HepG2 (cell line): ENCODE results near the gene ANKRD40. TPM values are rescaled to one million over a fixed set of nuclear protein-coding genes. Genes with fewer than 3 reads are reported as not detected.

Experiments used
- CBFB ChIP-seq: sonication (generic); formaldehyde crosslinking; IDR thresholded peaks from 2 replicates; pipeline ENCODE4 v1.4.0; 2020; ENCODE audit warnings: missing genetic modification reagents
- CEBPG ChIP-seq: IDR thresholded peaks from 2 replicates; pipeline ENCODE4 v1.6.1; 2016
- GATAD2A ChIP-seq: IDR thresholded peaks from 2 replicates; pipeline ENCODE4 v1.6.1; 2016
- GZF1 ChIP-seq: sonication (generic); formaldehyde crosslinking; IDR thresholded peaks from 2 replicates; pipeline ENCODE4 v1.5.1; 2020; ENCODE audit warnings: mild to moderate bottlenecking, missing genetic modification reagents
- KLF16 ChIP-seq, 2 experiments: sonication (generic) in 1 of 2; formaldehyde crosslinking in 1 of 2; IDR thresholded peaks; 2 replicates each; pipeline versions ENCODE4 v1.6.1 to v1.8.0; 2016 to 2023; ENCODE audit warnings: missing genetic modification reagents in 2 of 2, missing compliant biosample characterization in 1 of 2
- MLLT10 ChIP-seq: sonication (generic); formaldehyde crosslinking; IDR thresholded peaks from 2 replicates; pipeline ENCODE4 v1.4.0; 2020; ENCODE audit warnings: missing genetic modification reagents
- NFRKB ChIP-seq: fragments of 450-650 bp; IDR thresholded peaks from 2 replicates; pipeline ENCODE4 v1.6.1; 2017
- PAX8 ChIP-seq: sonication (generic); formaldehyde crosslinking; IDR thresholded peaks from 2 replicates; pipeline ENCODE4 v1.8.0; 2022; ENCODE audit warnings: mild to moderate bottlenecking, missing genetic modification reagents, borderline replicate concordance
- TGIF2 ChIP-seq: IDR thresholded peaks from 2 replicates; pipeline ENCODE4 v1.6.1; 2016; ENCODE audit warnings: control low read depth, missing compliant biosample characterization
- XBP1 ChIP-seq: sonication (generic); formaldehyde crosslinking; IDR thresholded peaks from 2 replicates; pipeline ENCODE4 v1.5.0; 2020; ENCODE audit warnings: missing genetic modification reagents
- ZNF207 ChIP-seq: fragments of 450-650 bp; IDR thresholded peaks from 2 replicates; pipeline ENCODE4 v1.6.1; 2016; ENCODE audit warnings: antibody characterized with exemption, borderline replicate concordance
- ZNF326 ChIP-seq: sonication (generic); formaldehyde crosslinking; IDR thresholded peaks from 2 replicates; pipeline ENCODE4 v1.4.0; 2020; ENCODE audit warnings: missing genetic modification reagents, borderline replicate concordance
- ZNF460 ChIP-seq: sonication (generic); formaldehyde crosslinking; IDR thresholded peaks from 2 replicates; pipeline ENCODE4 v1.5.1; 2020; ENCODE audit warnings: missing genetic modification reagents, mild to moderate bottlenecking, borderline replicate concordance
- ZNF629 ChIP-seq: sonication (generic); formaldehyde crosslinking; conservative IDR thresholded peaks from 2 replicates; pipeline ENCODE4 v1.5.0; 2020; ENCODE audit warnings: missing genetic modification reagents
- ZNF674 ChIP-seq: sonication (generic); formaldehyde crosslinking; IDR thresholded peaks from 2 replicates; pipeline ENCODE4 v1.5.0; 2020; ENCODE audit warnings: low read depth, mild to moderate bottlenecking, missing genetic modification reagents
- ZNF747 ChIP-seq: sonication (generic); formaldehyde crosslinking; IDR thresholded peaks from 2 replicates; pipeline ENCODE4 v1.8.1; 2023; ENCODE audit warnings: missing genetic modification reagents, mild to moderate bottlenecking, borderline replicate concordance
- polyA plus RNA-seq, 8 experiments: library from polyadenylated mRNA; depleted of rRNA in 3 of 8; stranded (reverse) in 7 of 8; unstranded in 1 of 8; fragments of >200 nt; fragmentation: Illumina TruSeq in 4 of 8; extraction: Trizol in 4 of 8; gene quantifications; 2 replicates each; pipeline versions ENCODE4 v1.2.1 to v1.2.3, GENCODE V29; 2011 to 2016; ENCODE audit warnings: low read depth in 4 of 8, missing spikeins in 1 of 8, mixed read lengths in 1 of 8; ENCODE audit not compliant: insufficient read depth in 1 of 8
- total RNA-seq, 5 experiments: library from RNA; depleted of rRNA; stranded (reverse); fragments of >200 nt; fragmentation: Illumina TruSeq; extraction: Trizol; gene quantifications; 2 replicates each; pipeline ENCODE4 v1.2.3, GENCODE V29; 2016; ENCODE audit warnings: low read depth in 1 of 5
- TF ChIP-seq, protein P1 (sequence below): IDR thresholded peaks from 2 replicates; pipeline ENCODE4 v1.6.1; 2016; ENCODE audit warnings: control low read depth
- TF ChIP-seq, protein P2 (sequence below): fragments of 450-650 bp; IDR thresholded peaks from 2 replicates; pipeline ENCODE4 v1.6.1; 2016
- TF ChIP-seq, protein P3 (sequence below): IDR thresholded peaks from 2 replicates; pipeline ENCODE4 v1.6.1; 2016; ENCODE audit warnings: mild to moderate bottlenecking, missing biosample characterization, missing genetic modification reagents
- TF ChIP-seq, protein P4 (sequence below): sonication (generic); formaldehyde crosslinking; IDR thresholded peaks from 2 replicates; pipeline ENCODE4 v1.4.0; 2020; ENCODE audit warnings: mild to moderate bottlenecking, missing genetic modification reagents
- TF ChIP-seq, protein P5 (sequence below): IDR thresholded peaks from 2 replicates; pipeline ENCODE4 v1.6.1; 2016
- TF ChIP-seq, protein P6 (sequence below), 2 experiments: sonication (generic) in 1 of 2; formaldehyde crosslinking in 1 of 2; IDR thresholded peaks; 2 replicates each; pipeline versions ENCODE4 v1.4.0 to v1.6.1; 2018 to 2020; ENCODE audit warnings: missing genetic modification reagents in 2 of 2, borderline replicate concordance in 1 of 2, low read depth in 1 of 2, mild to moderate bottlenecking in 1 of 2, missing biosample characterization in 1 of 2
- TF ChIP-seq, protein P7 (sequence below): sonication (generic); formaldehyde crosslinking; IDR thresholded peaks from 2 replicates; pipeline ENCODE4 v1.4.0; 2020; ENCODE audit warnings: mild to moderate bottlenecking, missing genetic modification reagents

ANKRD40 gene
- total and polyA plus RNA-seq, 2 of the 13 experiments (the other 11 are each of a cell fraction or from before 2014, with no cell fraction given), result 35.0 to 46.4 TPM

DNA sequence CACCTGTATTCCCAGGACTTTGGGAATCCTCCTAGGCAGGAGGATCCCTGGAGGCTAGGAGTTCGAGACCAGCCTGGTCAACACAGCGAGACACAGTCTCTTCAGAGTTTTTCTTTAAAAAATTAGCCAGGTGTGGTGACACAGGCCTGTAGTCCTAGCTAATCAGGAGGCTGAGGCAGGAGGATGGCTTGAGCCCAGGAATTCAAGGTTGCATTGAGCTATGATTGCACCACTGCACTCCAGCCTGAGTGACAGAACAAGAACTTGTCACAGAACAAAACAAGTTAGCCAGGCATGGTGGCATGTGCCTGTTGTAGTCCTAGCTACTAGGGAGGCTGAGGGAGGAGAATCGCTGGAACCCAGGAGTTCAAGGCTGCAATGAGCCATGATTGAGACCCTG lies 24.8 kb downstream of the ANKRD40 start (continued):
- TF ChIP-seq, protein P1, sequence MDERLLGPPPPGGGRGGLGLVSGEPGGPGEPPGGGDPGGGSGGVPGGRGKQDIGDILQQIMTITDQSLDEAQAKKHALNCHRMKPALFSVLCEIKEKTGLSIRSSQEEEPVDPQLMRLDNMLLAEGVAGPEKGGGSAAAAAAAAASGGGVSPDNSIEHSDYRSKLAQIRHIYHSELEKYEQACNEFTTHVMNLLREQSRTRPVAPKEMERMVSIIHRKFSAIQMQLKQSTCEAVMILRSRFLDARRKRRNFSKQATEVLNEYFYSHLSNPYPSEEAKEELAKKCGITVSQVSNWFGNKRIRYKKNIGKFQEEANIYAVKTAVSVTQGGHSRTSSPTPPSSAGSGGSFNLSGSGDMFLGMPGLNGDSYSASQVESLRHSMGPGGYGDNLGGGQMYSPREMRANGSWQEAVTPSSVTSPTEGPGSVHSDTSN (CRISPR knock-in tag), result peak; percentile 37; the same call in 1 of the 2 replicates
- TF ChIP-seq, protein P2, sequence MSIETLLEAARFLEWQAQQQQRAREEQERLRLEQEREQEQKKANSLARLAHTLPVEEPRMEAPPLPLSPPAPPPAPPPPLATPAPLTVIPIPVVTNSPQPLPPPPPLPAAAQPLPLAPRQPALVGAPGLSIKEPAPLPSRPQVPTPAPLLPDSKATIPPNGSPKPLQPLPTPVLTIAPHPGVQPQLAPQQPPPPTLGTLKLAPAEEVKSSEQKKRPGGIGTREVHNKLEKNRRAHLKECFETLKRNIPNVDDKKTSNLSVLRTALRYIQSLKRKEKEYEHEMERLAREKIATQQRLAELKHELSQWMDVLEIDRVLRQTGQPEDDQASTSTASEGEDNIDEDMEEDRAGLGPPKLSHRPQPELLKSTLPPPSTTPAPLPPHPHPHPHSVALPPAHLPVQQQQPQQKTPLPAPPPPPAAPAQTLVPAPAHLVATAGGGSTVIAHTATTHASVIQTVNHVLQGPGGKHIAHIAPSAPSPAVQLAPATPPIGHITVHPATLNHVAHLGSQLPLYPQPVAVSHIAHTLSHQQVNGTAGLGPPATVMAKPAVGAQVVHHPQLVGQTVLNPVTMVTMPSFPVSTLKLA, result no peak
- TF ChIP-seq, protein P3, sequence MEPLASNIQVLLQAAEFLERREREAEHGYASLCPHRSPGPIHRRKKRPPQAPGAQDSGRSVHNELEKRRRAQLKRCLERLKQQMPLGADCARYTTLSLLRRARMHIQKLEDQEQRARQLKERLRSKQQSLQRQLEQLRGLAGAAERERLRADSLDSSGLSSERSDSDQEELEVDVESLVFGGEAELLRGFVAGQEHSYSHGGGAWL (CRISPR knock-in tag), result no peak
- TF ChIP-seq, protein P4, sequence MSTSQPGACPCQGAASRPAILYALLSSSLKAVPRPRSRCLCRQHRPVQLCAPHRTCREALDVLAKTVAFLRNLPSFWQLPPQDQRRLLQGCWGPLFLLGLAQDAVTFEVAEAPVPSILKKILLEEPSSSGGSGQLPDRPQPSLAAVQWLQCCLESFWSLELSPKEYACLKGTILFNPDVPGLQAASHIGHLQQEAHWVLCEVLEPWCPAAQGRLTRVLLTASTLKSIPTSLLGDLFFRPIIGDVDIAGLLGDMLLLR (CRISPR knock-in tag), result no peak
- TF ChIP-seq GATAD2A (CRISPR knock-in tag) (0 out of 2 replicates have a peak, but pooled peaks have one; percentile 35), PAX8 (no peak), ZNF460 (CRISPR knock-in tag) (0 out of 2 replicates have a peak, but pooled peaks have one; percentile 25), ZNF207 (no peak), NFRKB (no peak), CEBPG (peak; percentile 75), GZF1 (no peak), ZNF674 (CRISPR knock-in tag) (no peak), TGIF2 (CRISPR knock-in tag) (no peak), MLLT10 (CRISPR knock-in tag) (no peak), CBFB (CRISPR knock-in tag) (no peak), KLF16 (CRISPR knock-in tag; IDR thresholded peaks at IDR 0.05) (no peak), ZNF629 (CRISPR knock-in tag) (no peak), XBP1 (CRISPR knock-in tag) (no peak), ZNF747 (CRISPR knock-in tag) (no peak), ZNF326 (CRISPR knock-in tag) (no peak)
- TF ChIP-seq, protein P5, sequence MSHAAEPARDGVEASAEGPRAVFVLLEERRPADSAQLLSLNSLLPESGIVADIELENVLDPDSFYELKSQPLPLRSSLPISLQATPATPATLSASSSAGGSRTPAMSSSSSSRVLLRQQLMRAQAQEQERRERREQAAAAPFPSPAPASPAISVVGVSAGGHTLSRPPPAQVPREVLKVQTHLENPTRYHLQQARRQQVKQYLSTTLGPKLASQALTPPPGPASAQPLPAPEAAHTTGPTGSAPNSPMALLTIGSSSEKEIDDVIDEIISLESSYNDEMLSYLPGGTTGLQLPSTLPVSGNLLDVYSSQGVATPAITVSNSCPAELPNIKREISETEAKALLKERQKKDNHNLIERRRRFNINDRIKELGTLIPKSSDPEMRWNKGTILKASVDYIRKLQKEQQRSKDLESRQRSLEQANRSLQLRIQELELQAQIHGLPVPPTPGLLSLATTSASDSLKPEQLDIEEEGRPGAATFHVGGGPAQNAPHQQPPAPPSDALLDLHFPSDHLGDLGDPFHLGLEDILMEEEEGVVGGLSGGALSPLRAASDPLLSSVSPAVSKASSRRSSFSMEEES (CRISPR knock-in tag), result 0 out of 2 replicates have a peak, but pooled peaks have one; percentile 1
- TF ChIP-seq, protein P6, sequence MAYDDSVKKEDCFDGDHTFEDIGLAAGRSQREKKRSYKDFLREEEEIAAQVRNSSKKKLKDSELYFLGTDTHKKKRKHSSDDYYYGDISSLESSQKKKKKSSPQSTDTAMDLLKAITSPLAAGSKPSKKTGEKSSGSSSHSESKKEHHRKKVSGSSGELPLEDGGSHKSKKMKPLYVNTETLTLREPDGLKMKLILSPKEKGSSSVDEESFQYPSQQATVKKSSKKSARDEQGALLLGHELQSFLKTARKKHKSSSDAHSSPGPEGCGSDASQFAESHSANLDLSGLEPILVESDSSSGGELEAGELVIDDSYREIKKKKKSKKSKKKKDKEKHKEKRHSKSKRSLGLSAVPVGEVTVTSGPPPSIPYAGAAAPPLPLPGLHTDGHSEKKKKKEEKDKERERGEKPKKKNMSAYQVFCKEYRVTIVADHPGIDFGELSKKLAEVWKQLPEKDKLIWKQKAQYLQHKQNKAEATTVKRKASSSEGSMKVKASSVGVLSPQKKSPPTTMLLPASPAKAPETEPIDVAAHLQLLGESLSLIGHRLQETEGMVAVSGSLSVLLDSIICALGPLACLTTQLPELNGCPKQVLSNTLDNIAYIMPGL (CRISPR knock-in tag; IDR thresholded peaks at IDR 0.05; ENCODE audit: borderline replicate concordance in 1 of 2, low read depth in 1 of 2), result no peak
- TF ChIP-seq, protein P7, sequence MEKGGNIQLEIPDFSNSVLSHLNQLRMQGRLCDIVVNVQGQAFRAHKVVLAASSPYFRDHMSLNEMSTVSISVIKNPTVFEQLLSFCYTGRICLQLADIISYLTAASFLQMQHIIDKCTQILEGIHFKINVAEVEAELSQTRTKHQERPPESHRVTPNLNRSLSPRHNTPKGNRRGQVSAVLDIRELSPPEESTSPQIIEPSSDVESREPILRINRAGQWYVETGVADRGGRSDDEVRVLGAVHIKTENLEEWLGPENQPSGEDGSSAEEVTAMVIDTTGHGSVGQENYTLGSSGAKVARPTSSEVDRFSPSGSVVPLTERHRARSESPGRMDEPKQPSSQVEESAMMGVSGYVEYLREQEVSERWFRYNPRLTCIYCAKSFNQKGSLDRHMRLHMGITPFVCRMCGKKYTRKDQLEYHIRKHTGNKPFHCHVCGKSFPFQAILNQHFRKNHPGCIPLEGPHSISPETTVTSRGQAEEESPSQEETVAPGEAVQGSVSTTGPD (CRISPR knock-in tag), result no peak
